Stimulated activated naive CD8-positive, alpha-beta T cell treated with anti-CD3 and anti-CD28 coated beads, Interleukin-15, Interleukin-2, amounts not matched to agents 100 U/mL and 50 U/mL, for 24 hours (primary cell): ENCODE data around the gene VWA7.
"Not testable (repeated sequence)": the region's sequence is repeated elsewhere in the genome, so short reads cannot be mapped to it uniquely, and the experiment has no call there.

ENCODE experiments used
- ATAC-seq: fragments of 150-1000 bp; cut with Tn5 transposase; one replicate; pipeline ENCODE4 v1.10.0; 2021
- DNase-seq: peaks from one replicate; pipeline ENCODE4 v3.0.0; 2021

The VWA7 gene

GRCh38 chr6:31805939-31806469, 28.9 kb upstream of the VWA7 start:
- ATAC-seq: peak; percentile 12
- no peak for DNase-seq

GRCh38 chr6:31801031-31801927, 24.2 kb upstream of the VWA7 start:
- ATAC-seq, DNase-seq: not testable (repeated sequence)

- ATAC-seq (no peak), DNase-seq (no peak)
These were observed 22.7 kb upstream of the VWA7 start for GRCh38 chr6:31799781-31800180.

- DNase-seq (no peak), ATAC-seq (no peak)
These were observed 20.5 kb upstream of the VWA7 start for GRCh38 chr6:31797588-31797987.

- ATAC-seq (no peak), DNase-seq (no peak)
These were observed 19.9 kb upstream of the VWA7 start for GRCh38 chr6:31796993-31797385.

GRCh38 chr6:31795616-31796298, 18.6 kb upstream of the VWA7 start, which contains the start of gene VARS1:
Gene VARS1, minus strand, starts transcription at chr6:31795752. Its CDS starts 535 bp downstream, at chr6:31795217.
- peak; percentile 92 for DNase-seq

GRCh38 chr6:31794866-31795615, 17.9 kb upstream of the VWA7 start:
- ATAC-seq (peak; percentile 15), DNase-seq (no peak)

More at GRCh38 chr6:31795616-31796298, 18.6 kb upstream of the VWA7 start, which contains the start of gene VARS1:
- ATAC-seq: peak; percentile 85

- DNase-seq: no peak
- ATAC-seq: no peak
These were observed 17.3 kb upstream of the VWA7 start for GRCh38 chr6:31794294-31794865.

GRCh38 chr6:31793927-31794245, 16.8 kb upstream of the VWA7 start:
- DNase-seq, ATAC-seq: not testable (repeated sequence)

GRCh38 chr6:31792761-31793171, 15.6 kb upstream of the VWA7 start:
- peak; percentile 56 for DNase-seq
- peak; percentile 45 for ATAC-seq

GRCh38 chr6:31792090-31792374, 14.9 kb upstream of the VWA7 start:
- DNase-seq: no peak

GRCh38 chr6:31791324-31792089, 14.4 kb upstream of the VWA7 start:
- no peak for ATAC-seq
- DNase-seq: peak; percentile 67

More at GRCh38 chr6:31792090-31792374, 14.9 kb upstream of the VWA7 start:
- no peak for ATAC-seq

GRCh38 chr6:31785475-31785874, 8.3 kb upstream of the VWA7 start:
- ATAC-seq: no peak
- DNase-seq: no peak

- no peak for ATAC-seq
- no peak for DNase-seq
These were observed 7.2 kb upstream of the VWA7 start for GRCh38 chr6:31784098-31784925.

- no peak for DNase-seq
- no peak for ATAC-seq
These were observed 5.2 kb upstream of the VWA7 start for GRCh38 chr6:31782126-31782855.

GRCh38 chr6:31781244-31782125, 4.4 kb upstream of the VWA7 start:
- ATAC-seq (no peak), DNase-seq (no peak)

- DNase-seq: no peak
- ATAC-seq: no peak
These were observed 3.5 kb upstream of the VWA7 start for GRCh38 chr6:31780507-31781243.

- ATAC-seq (no peak), DNase-seq (no peak)
These were observed 2.8 kb upstream of the VWA7 start for GRCh38 chr6:31779908-31780307.
